ENCODE measurements around the gene SAPCD1. TPM values are rescaled to one million over a fixed set of nuclear protein-coding genes. Genes with fewer than 3 reads are reported as not detected.

Gene SAPCD1
- total RNA-seq = 10 to 100 TPM; 12.8 to 19.2 TPM

DNA sequence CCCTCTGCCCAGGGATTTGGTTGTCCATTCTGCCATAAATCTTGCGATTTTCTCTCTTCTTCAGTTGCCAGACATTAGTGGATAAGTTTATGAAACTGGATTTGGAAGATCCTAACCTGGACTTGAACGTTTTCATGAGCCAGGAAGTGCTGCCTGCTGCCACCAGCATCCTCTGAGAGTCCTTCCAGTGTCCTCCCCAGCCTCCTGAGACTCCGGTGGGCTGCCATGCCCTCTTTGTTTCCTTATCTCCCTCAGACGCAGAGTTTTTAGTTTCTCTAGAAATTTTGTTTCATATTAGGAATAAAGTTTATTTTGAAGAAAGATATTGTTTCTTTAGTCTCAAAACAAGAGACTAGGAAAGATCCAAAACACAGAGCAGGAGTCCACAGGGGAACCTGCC, at the start of gene SAPCD1:
TSS of gene SAPCD1 (plus strand) at position 301 of the 400 bp plus-strand sequence. CDS start 399 bp downstream, outside the sequence.
- DNase-seq (no peak), ATAC-seq (no peak)
- Mint-ChIP-seq H3K4me1 (no peaks in the 10 kb centered on the region), H3K27ac (no peak within 1 kb of the TSS), H3K9me3 (ENCODE audit: low read depth) (no peaks in the 10 kb centered on the region), H3K27me3 (no peaks in the 10 kb centered on the region), H3K36me3 (peaks cover 28% of the 10 kb centered on the region), H3K4me3 (no peak within 1 kb of the TSS)
- CTCF ChIA-PET = no interaction called here

- Mint-ChIP-seq H3K27ac (no peak overlapping the region), H3K9me3 (ENCODE audit: low read depth) (no peaks in the 10 kb centered on the region), H3K27me3 (peaks cover 7% of the 10 kb centered on the region), H3K4me3 (no peak overlapping the region), H3K4me1 (peaks cover 16% of the 10 kb centered on the region), H3K36me3 (no peaks in the 10 kb centered on the region)
- ATAC-seq (no peak), DNase-seq (no peak)
- CTCF ChIA-PET = interaction anchor here (0.9 kb wide), 1 partner anchor 12 kb away, joined by 3 read pairs; no protein-coding TSS in a partner anchor
Observed at GRCh38 chr6:31713465-31713864, 49.0 kb upstream of the SAPCD1 start.

DNA sequence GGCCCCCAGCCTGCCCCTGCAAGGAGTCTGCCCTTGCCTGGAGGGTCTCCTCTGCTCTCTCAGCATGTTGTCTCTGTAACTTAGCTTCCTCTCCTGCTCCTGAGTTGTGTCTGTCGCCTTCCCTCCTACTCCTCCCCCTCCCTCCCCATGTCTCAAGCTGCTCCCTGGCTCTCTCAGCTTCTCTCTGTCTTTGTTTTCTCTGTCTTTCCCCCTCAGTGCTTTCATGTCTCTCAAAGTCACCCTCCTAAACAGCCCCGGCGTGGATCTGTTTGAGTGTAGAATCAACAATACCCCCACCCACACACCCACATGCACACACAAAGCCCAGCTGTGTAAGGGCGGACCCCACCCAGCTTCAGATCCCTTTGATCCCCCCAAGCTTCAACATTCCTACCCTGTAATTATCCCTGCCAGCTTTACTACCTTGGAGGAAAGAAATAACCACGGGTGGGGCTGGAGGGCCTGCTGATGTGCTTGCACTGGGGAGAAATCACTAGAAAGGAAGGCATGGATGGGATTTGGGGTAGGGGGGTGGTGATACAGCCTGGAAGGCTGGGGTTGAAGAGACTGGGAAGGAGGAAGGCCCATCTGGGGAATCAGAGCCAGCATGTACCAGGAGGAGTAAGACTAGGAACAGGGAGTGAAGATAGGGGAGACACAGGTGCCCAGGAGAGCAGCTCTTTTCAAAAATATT, 48.3 kb upstream of the SAPCD1 start:
- ATAC-seq = no peak
- Mint-ChIP-seq H3K4me1 (peaks cover 16% of the 10 kb centered on the region), H3K36me3 (no peaks in the 10 kb centered on the region), H3K27ac (no peak overlapping the region), H3K27me3 (peaks cover 7% of the 10 kb centered on the region), H3K4me3 (no peak overlapping the region), H3K9me3 (ENCODE audit: low read depth) (no peaks in the 10 kb centered on the region)
- DNase-seq = no peak
- CTCF ChIA-PET = interaction anchor here (0.9 to 1.4 kb wide), 6 partner anchors 9 to 108 kb away, joined by 3 to 4 read pairs (median 4); partner anchors contain the start of genes ABHD16A, MPIG6B and MSH5

- ATAC-seq (no peak), DNase-seq (no peak)
- Mint-ChIP-seq H3K4me3 (no peak within 1 kb of the TSS), H3K27ac (no peak within 1 kb of the TSS), H3K27me3 (peaks cover 9% of the 10 kb centered on the region), H3K9me3 (ENCODE audit: low read depth) (no peaks in the 10 kb centered on the region), H3K36me3 (no peaks in the 10 kb centered on the region), H3K4me1 (peaks cover 14% of the 10 kb centered on the region)
- CTCF ChIA-PET = interaction anchor here (0.9 to 1.4 kb wide), 5 partner anchors 8 to 107 kb away, joined by 3 to 4 read pairs (median 3); partner anchors contain the start of genes MPIG6B and MSH5
Observed at GRCh38 chr6:31715022-31715958, 47.2 kb upstream of the SAPCD1 start, which contains the start of gene LY6G6D. Gene LY6G6D, plus strand, starts transcription at chr6:31715348. Its CDS starts 8 bp downstream, at chr6:31715356.

GRCh38 chr6:31717499-31718222, 44.8 kb upstream of the SAPCD1 start:
- CTCF ChIA-PET = interaction anchor here (1.5 kb wide), 2 partner anchors 10 to 113 kb away, joined by 3 read pairs; no protein-coding TSS in a partner anchor
- no peak for ATAC-seq
- Mint-ChIP-seq H3K27me3 (peaks cover 10% of the 10 kb centered on the region), H3K27ac (no peak overlapping the region), H3K4me3 (no peak overlapping the region), H3K9me3 (ENCODE audit: low read depth) (no peaks in the 10 kb centered on the region), H3K4me1 (peaks cover 3% of the 10 kb centered on the region), H3K36me3 (no peaks in the 10 kb centered on the region)
- DNase-seq = no peak

DNA sequence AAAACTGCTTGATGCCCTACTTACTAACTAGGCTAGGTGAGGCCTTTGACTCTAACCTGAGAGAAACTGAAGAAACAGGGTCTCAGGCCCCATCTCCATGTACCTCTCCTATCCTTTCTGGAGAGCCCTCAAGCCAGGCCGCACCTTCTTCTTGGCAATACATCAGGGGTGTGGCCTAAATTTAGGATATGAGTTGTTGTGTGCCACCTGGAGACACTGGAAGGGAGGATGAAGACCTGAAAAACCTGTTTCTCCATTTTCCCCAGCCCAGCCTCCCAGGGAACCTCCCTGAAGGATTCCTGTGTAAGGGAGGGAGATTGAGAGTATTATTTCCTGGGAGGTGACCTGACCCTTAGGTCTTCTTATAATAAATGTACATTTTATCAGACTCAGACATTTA, 44.2 kb upstream of the SAPCD1 start:
- CTCF ChIA-PET = interaction anchor here (1.5 kb wide), 1 partner anchor 9 kb away, joined by 3 read pairs; no protein-coding TSS in a partner anchor
- no peak for DNase-seq
- Mint-ChIP-seq H3K4me1 (peaks cover 5% of the 10 kb centered on the region), H3K9me3 (ENCODE audit: low read depth) (no peaks in the 10 kb centered on the region), H3K36me3 (no peaks in the 10 kb centered on the region), H3K27ac (no peak overlapping the region), H3K27me3 (peaks cover 8% of the 10 kb centered on the region), H3K4me3 (no peak overlapping the region)
- ATAC-seq = no peak

GRCh38 chr6:31719001-31719400, 43.5 kb upstream of the SAPCD1 start:
- CTCF ChIA-PET = interaction anchor here (1.0 to 1.5 kb wide), 2 partner anchors 8 to 51 kb away, joined by 3 read pairs; no protein-coding TSS in a partner anchor

DNA sequence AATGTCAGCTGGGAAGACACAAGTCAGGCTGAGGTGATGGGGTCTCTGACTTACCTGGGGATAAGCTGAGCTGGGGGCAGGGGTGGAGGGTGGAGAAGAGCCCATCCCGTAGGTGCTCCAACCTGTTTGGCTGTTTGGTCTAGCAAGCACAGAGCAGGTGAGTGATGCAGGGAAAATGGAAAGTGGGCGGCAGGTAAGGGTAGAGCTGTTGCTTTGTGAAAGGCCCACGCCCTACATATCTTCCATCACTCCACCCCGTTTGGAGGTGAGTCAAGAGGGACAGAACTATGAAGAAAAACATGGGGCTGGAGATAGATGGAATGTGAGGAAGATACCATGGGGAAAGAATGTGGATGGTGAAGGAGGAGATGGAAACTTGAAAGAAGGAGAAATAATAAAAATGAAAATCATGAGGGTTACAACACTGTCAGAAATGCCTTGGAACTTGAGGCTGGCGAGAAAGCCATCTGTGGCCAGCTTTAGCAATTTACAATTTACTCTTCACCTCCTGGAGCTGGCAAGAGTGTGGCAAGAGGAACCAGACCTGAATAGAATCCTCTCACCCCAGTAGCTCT, 42.2 kb upstream of the SAPCD1 start:
- Mint-ChIP-seq H3K9me3 (ENCODE audit: low read depth) (no peaks in the 10 kb centered on the region), H3K4me1 (peaks cover 13% of the 10 kb centered on the region), H3K27ac (no peak overlapping the region), H3K36me3 (no peaks in the 10 kb centered on the region), H3K27me3 (peaks cover 3% of the 10 kb centered on the region), H3K4me3 (no peak overlapping the region)
- ATAC-seq (no peak), DNase-seq (no peak)
- CTCF ChIA-PET = interaction anchor here (0.9 kb wide), 1 partner anchor 71 kb away, joined by 3 read pairs; no protein-coding TSS in a partner anchor

More at GRCh38 chr6:31719001-31719400, 43.5 kb upstream of the SAPCD1 start:
- ATAC-seq (no peak), DNase-seq (no peak)
- Mint-ChIP-seq H3K4me1 (peaks cover 9% of the 10 kb centered on the region), H3K4me3 (no peak overlapping the region), H3K27me3 (peaks cover 7% of the 10 kb centered on the region), H3K9me3 (ENCODE audit: low read depth) (no peaks in the 10 kb centered on the region), H3K27ac (no peak overlapping the region), H3K36me3 (no peaks in the 10 kb centered on the region)

GRCh38 chr6:31721351-31722020, 41.0 kb upstream of the SAPCD1 start, which contains the start of gene LY6G6C:
Gene LY6G6C, minus strand, starts transcription at chr6:31721746. Its CDS starts 67 bp downstream, at chr6:31721679.
- Mint-ChIP-seq H3K9me3 (ENCODE audit: low read depth) (no peaks in the 10 kb centered on the region), H3K4me1 (peaks cover 23% of the 10 kb centered on the region), H3K4me3 (no peak within 1 kb of the TSS), H3K27ac (no peak within 1 kb of the TSS), H3K36me3 (no peaks in the 10 kb centered on the region), H3K27me3 (peaks cover 3% of the 10 kb centered on the region)
- CTCF ChIA-PET = interaction anchor here (2.2 kb wide), 1 partner anchor 17 kb away, joined by 8 read pairs; no protein-coding TSS in a partner anchor
- no peak for ATAC-seq
- no peak for DNase-seq

DNA sequence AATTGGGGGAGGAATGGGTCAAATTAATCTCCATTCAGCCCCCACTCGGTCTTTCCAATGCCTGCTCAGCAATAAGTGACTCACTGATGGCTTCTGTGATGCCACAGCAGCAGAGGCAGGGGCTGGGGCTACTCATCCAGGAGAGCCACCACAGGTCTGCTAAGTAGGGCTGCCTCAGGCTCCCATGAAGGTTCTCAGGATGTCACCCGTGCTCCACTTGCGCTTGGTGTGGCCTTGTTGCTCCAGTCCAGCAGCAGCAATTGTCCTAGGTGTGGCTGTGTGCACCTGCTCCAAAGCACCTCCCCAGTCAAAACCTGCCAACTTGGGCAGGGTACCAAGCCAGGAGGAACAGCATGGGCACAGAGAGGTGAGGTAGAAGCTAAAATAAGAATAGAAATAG, 40.3 kb upstream of the SAPCD1 start:
- CTCF ChIA-PET = interaction anchor here (2.2 to 2.3 kb wide), 3 partner anchors 16 to 69 kb away, joined by 6 to 8 read pairs (median 7); no protein-coding TSS in a partner anchor
- DNase-seq = no peak
- Mint-ChIP-seq H3K27ac (no peak overlapping the region), H3K9me3 (ENCODE audit: low read depth) (no peaks in the 10 kb centered on the region), H3K36me3 (peaks cover 5% of the 10 kb centered on the region), H3K4me3 (no peak overlapping the region), H3K4me1 (peaks cover 29% of the 10 kb centered on the region), H3K27me3 (peaks cover 3% of the 10 kb centered on the region)
- no peak for ATAC-seq

- Mint-ChIP-seq H3K27ac (peak within 1 kb of the TSS; percentile 39), H3K27me3 (peaks cover 3% of the 10 kb centered on the region), H3K4me1 (peaks cover 37% of the 10 kb centered on the region), H3K9me3 (ENCODE audit: low read depth) (no peaks in the 10 kb centered on the region), H3K4me3 (no peak within 1 kb of the TSS), H3K36me3 (peaks cover 7% of the 10 kb centered on the region)
- DNase-seq (peak; percentile 44), ATAC-seq (peak; percentile 28)
- CTCF ChIA-PET = interaction anchor here (0.5 to 2.3 kb wide), 10 partner anchors 9 to 107 kb away, joined by 3 to 8 read pairs (median 4); partner anchors contain the start of gene LY6G6D
Observed at GRCh38 chr6:31723245-31723979, 39.0 kb upstream of the SAPCD1 start, which contains the start of gene MPIG6B. Gene MPIG6B, plus strand, starts transcription at chr6:31723373. Its CDS starts 11 bp downstream, at chr6:31723384.

Measured in activated CD8-positive, alpha-beta memory T cell treated with anti-CD3 and anti-CD28 coated beads, Interleukin-2, amount 10 ng/mL, durations not matched to agents 7 days and 5 days (primary cell).